Fibroblast of skin of scalp (primary cell): ENCODE data around the gene DEPP1.

Experiments
- DNase-seq: peaks from one replicate; pipeline ENCODE4 v3.0.0-alpha.2; 2013

The DEPP1 gene

GRCh38 chr10:44993226-44993921, 14.8 kb upstream of the DEPP1 start:
- no peak for DNase-seq

DNA sequence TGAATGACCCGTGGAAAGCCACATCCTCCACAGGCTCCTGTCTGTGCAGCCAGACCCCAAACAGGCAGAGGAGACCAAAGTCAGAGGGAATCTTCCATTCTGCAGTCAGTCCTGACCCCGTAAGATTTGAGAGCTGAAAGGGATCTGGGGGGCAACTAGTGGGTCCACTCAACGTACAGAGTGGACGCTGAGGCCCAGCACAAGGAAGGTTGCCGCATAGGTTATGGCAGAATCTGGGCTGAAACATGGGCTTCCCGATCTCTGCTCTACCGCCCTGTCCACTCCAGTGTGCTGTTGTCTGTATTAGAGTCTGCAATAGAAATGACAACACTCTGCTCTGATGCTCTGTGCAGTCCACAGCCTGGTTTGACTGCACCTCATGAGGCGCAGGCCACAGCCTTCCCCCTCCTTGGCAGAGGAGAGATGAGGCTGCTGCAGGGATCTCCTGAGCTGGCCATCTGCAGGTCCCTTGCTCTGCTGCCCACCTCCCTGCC, 14.2 kb upstream of the DEPP1 start:
- DNase-seq, result no peak

DNA sequence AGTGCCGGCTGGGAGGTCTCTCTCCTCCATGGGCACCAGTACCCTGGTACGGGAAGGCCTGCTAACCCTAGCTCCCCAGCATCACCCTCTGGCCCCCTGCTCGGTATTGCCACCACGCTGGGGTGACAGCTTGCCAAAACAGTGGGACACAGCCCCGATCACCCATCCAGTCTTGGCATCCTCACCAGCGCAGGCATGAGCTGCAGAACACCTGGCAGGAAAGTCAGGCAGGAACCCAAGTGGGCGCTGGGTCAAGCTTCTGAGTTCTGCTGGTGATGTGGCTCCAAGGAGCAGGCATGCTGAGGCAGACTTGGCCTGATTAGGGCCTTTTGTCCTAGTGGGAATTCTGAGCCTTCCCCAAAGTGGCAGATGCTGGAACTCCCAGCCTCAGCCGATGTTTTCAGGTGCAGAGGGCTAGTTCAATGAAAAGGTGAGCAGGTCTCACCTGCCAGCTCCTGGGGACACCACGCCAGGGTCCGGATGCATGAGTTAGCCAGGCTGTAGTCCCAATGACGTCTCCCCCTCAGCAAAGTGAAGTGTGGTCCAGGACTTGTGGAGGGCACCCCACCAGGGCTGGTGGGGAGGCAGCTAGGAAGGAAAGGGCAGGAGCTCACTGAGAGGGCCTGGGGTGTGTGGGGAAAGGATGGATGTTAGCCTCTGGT, 13.6 kb upstream of the DEPP1 start:
- DNase-seq, result no peak

DNA sequence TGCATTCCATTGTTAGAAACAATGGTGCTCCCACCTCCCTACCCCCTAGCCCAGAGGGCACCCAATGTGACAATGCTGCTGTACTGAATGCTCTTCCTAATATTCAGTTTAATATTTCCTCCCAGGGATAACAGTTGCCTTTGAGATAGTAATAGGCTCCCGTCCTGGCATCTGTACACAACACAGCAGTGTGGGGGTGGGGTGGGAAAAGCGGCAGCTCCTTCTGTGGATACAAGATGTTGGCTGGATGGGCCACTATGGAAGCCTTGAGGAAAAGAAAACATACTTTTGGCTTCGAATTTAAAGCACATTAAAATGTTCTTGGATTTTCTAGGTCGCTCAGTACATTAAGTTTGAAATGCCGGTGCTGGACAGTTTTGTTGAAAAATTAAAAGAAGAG, 13.0 kb upstream of the DEPP1 start:
- no peak for DNase-seq

GRCh38 chr10:44990965-44991364, 12.4 kb upstream of the DEPP1 start:
- no peak for DNase-seq

DNA sequence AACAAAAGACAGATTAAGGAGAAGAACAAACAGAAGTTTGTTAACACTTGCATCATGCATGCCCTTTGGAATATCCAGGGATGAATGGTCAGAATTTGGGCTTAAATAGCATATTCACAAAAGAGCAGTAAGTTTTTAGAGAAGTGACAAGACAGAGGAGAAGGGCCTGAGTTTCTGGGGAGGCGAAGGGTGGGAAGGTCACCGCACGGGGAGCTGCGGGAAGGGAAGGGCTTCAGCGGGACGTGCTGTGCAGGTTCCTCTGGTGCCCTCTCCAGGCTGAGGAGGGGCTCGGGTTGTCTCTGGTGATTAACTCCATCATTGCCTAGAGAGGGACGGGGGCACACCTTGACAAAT, 11.7 kb upstream of the DEPP1 start:
- DNase-seq, result peak; percentile 36

GRCh38 chr10:44989597-44990301, 11.1 kb upstream of the DEPP1 start:
- no peak for DNase-seq

DNA sequence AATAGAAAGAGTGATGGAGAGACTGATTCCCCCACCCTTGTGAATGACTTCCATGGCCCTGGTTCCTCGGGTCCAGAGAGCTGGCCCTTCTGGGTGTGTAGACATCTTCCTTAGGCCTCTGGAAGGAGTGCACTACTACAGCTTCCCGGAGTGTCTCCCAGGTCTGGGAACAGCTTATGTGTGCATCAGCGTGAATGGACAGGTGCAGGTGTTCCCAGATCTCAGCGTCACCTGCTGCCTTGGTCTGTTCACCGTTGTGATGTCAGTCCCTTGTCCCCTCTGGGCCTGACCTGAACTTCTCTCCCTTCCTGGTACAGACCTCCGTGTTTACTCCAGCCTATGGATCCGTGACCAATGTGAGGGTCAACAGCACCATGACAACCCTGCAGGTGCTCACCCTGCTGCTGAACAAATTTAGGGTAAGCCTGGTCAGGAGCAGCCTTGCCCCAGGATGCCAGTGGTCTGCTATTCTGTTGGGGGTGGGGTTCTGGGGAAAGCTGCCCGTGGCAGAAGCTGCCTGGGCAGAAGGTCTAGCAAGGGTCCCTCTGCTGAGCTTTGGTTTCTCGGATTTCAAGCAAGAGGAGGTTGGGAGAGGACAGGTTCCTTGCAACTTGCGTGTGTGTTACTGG, 10.5 kb upstream of the DEPP1 start:
- no peak for DNase-seq

DNA sequence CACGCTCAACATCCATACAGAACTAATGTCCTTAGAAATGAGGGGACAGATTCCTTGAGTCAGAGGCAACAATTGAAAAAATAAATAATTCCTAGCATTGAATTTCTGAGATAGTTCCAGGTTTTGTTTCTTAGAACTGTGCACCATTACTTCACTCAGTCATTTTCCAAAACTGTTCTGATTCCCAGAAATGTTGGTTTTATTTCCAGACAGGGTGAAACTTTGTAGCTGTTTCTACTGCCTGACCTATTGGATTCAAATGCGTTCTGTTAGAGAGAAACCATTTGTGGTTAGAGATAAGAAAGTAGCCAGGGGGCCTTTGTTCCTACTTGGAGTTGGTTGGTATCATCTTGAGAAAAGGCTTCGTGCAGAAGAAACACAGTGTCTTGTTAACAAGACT, 8.1 kb upstream of the DEPP1 start:
- no peak for DNase-seq

- no peak for DNase-seq
These were observed 7.6 kb upstream of the DEPP1 start for GRCh38 chr10:44986179-44986578.

DNA sequence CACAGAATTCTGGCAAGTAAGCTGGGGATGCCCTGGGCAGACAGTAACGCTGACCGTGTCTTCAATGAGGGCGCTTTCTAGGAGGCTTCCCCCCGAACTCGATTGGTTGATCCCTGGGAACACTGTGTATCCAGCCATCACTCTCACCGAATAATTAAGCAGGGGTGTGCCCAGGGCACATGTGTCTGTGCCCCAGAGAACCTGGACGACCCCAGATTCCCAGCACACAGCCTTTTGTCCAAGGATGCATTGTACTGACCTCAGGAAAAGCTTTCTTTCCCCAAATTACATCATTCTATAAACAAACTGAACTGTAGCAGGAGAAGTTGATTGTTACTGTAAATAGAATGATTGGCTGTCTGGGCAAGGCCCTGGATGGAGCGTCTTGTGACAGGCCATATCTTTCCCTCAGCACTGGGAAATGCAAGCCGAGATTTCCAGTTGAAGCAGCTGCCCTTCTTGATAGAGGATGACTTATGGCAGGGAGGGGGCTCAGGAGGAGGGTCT, 6.6 kb upstream of the DEPP1 start:
- DNase-seq, result peak; percentile 19

GRCh38 chr10:44984671-44985101, 6.1 kb upstream of the DEPP1 start:
- no peak for DNase-seq

DNA sequence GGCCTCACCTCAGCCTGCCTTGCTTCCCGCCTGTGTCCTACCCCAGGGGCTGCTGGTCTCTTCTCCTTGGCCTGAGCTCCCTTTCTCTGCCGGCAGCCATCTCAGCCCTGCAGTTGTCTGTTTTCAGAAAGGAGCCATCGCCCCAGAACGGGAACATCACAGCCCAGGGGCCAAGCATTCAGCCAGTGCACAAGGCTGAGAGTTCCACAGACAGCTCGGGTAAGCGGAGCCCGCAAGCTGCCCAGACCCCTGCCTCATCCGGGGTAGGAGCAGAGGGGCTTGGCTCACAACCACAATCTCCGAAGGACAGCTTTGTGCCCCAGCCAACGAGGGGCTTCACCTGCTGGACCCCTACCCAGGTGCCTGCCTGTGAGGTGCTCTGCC, 5.3 kb upstream of the DEPP1 start:
- no peak for DNase-seq

- DNase-seq, result no peak
These were observed 4.7 kb upstream of the DEPP1 start for GRCh38 chr10:44983066-44983894.

GRCh38 chr10:44982496-44982895, 3.9 kb upstream of the DEPP1 start:
- DNase-seq, result no peak

- DNase-seq, result no peak
These were observed 3.5 kb upstream of the DEPP1 start for GRCh38 chr10:44982114-44982460.

DNA sequence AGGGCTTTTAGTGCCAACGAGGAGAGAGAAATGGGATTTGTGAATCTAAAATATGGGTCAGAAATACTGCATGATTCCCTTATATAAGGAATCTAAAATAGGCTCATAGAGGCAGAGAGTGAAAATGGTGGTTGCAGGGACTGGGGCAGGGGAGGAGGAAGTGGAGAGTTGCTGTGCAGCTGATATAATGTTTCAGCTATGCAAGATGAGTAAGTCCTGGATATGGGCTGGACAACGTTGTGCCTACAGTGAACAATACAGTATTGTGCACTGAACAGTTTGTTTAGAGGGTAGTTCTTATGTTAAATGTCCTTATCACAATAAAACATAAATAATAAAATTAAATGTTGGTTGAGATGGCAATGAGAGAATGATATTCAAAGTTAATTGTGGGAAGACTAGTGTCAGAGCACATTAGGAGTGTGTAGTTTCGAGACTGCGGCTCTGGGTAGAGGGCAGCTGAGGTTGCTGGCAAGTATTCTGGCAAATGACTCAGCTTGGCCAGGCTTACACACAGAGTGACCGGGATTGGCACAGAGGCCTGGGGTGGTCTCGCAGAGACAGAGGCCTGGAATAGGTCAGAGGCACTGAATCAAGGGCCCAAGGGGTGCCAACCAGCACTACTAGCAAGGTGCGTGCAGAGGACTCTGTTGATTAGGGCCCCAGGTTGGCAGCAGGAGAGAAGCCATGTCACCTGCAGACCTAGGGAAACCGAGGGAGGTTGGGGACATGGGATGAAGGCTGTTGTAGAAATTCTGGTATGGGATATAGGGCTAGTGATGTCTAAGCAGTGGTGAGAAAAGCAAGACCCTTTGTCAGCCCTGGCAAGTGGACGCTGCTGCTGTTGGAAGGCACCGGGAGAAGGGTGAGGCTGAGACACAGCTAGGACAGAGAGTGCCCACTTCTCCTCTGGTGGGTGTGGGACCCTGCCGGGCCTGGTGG, 2.8 kb upstream of the DEPP1 start:
- DNase-seq, result peak; percentile 85

- DNase-seq, result no peak
These were observed 1.9 kb upstream of the DEPP1 start for GRCh38 chr10:44980309-44981171.

DNA sequence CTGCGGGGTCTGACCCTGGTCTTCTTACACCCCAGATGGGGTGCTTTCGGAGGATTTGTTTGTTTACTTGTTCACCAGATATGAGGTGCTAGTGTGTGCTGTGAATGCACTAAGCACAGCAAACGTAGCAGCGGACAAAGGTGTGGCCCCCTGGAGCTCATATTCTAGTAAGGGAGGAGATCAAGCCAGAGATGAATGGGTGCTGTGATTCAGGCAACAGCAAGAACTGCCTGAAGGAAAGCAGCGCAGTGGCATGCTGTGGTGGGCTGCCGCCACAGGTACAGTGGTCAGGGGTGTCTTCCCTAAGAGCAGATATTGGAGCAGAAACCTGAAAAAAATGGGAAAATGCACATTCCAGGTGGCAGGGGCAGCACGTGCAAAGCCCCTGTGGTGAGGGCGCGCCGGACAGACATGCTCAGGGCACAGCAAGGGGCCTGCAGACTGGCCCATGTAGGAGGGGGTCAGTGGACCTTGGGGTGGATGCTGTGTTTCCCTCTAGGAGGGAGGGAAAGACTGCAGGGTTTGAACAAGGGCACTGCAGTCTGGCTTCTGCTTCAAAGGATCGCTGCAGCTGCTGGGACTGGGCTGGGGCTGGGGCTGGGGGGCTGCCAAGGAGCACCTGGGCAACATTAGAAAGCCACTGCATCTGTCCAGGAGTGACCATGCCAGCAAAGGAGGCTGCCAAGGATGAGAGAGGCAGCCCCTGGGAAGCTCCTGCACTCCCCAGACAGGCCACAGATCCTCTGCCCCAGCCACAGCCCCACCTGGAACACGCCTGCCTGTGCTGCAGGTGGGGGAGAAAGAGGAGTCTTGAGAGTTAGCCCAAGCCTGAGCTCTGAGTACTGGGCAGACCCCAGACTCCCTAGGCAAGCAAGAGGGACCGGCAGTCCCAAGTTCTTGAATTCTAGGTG, 927 bp upstream of the DEPP1 start:
- no peak for DNase-seq
